ENCODE data around the gene ABTB1.
A peak's percentile ranks its signal among the peaks of the same experiment; 100 is the strongest.

The ABTB1 gene

GRCh38 chr3:127637971-127638370 lies 34.8 kb upstream of the ABTB1 start:
- H3K4me3 ChIP-seq (ENCODE audit: low read depth, low read length): no peak overlapping the region
- DNase-seq (ENCODE audit: low read depth): peak; percentile 44

GRCh38 chr3:127639173-127640041 lies 33.3 kb upstream of the ABTB1 start:
- no peak for DNase-seq (ENCODE audit: low read depth)
- no peak for TF ChIP-seq POLR2A (IDR thresholded peaks at IDR 0.05; ENCODE audit: extremely low read depth, insufficient read length)
- TF ChIP-seq CTCF (IDR thresholded peaks at IDR 0.05; ENCODE audit: low read depth, low read length): no peak
- TF ChIP-seq MYC (IDR thresholded peaks at IDR 0.05; ENCODE audit: low read depth, low read length): no peak
- TF ChIP-seq MAX (IDR thresholded peaks at IDR 0.05; ENCODE audit: low read depth, low read length): no peak
- H3K4me3 ChIP-seq (ENCODE audit: low read depth, low read length): no peak overlapping the region

More at GRCh38 chr3:127637971-127638370, 34.8 kb upstream of the ABTB1 start:
- no peak for TF ChIP-seq MAX (IDR thresholded peaks at IDR 0.05; ENCODE audit: low read depth, low read length)

GRCh38 chr3:127640042-127640355 lies 32.8 kb upstream of the ABTB1 start:
- H3K4me3 ChIP-seq (ENCODE audit: low read depth, low read length): no peak overlapping the region
- no peak for TF ChIP-seq MYC (IDR thresholded peaks at IDR 0.05; ENCODE audit: low read depth, low read length)
- DNase-seq (ENCODE audit: low read depth): no peak

GRCh38 chr3:127644641-127645370 lies 27.9 kb upstream of the ABTB1 start:
- TF ChIP-seq MYC (IDR thresholded peaks at IDR 0.05; ENCODE audit: low read depth, low read length) (no peak), MAX (IDR thresholded peaks at IDR 0.05; ENCODE audit: low read depth, low read length) (no peak)
- H3K4me3 ChIP-seq (ENCODE audit: low read depth, low read length): no peak overlapping the region
- no peak for DNase-seq (ENCODE audit: low read depth)

GRCh38 chr3:127645371-127646015 lies 27.3 kb upstream of the ABTB1 start:
- H3K4me3 ChIP-seq (ENCODE audit: low read depth, low read length): no peak overlapping the region
- TF ChIP-seq CTCF (IDR thresholded peaks at IDR 0.05; ENCODE audit: low read depth, low read length) (no peak), POLR2A (IDR thresholded peaks at IDR 0.05; ENCODE audit: extremely low read depth, insufficient read length) (no peak), MAX (IDR thresholded peaks at IDR 0.05; ENCODE audit: low read depth, low read length) (no peak), MYC (IDR thresholded peaks at IDR 0.05; ENCODE audit: low read depth, low read length) (no peak)
- DNase-seq (ENCODE audit: low read depth): no peak

- TF ChIP-seq POLR2A (IDR thresholded peaks at IDR 0.05; ENCODE audit: extremely low read depth, insufficient read length) (no peak), CTCF (IDR thresholded peaks at IDR 0.05; ENCODE audit: low read depth, low read length) (no peak), MAX (IDR thresholded peaks at IDR 0.05; ENCODE audit: low read depth, low read length) (no peak)
These were observed 26.2 kb upstream of the ABTB1 start for GRCh38 chr3:127646501-127647046.

More at GRCh38 chr3:127646501-127647046, 26.2 kb upstream of the ABTB1 start:
- DNase-seq (ENCODE audit: low read depth): no peak
- H3K4me3 ChIP-seq (ENCODE audit: low read depth, low read length): no peak overlapping the region
